KOPT-K1 (cell line): ENCODE measurements around the gene HSDL1.

ENCODE experiments used
- H3K27ac ChIP-seq: fragments of 200-600 bp; sonication (generic); 2 replicates; pipeline ENCODE4 v1.5.1; 2016; ENCODE audit warnings: antibody characterized with exemption, mild to moderate bottlenecking, low read depth, low read length; ENCODE audit not compliant: poor library complexity, severe bottlenecking
- H3K36me3 ChIP-seq: fragments of 200-600 bp; sonication (generic); 2 replicates; pipeline ENCODE4 v1.5.1; 2017; ENCODE audit warnings: antibody characterized with exemption, mild to moderate bottlenecking, low read length, moderate library complexity; ENCODE audit not compliant: insufficient read depth
- H3K9me3 ChIP-seq: fragments of 200-600 bp; sonication (generic); 2 replicates; pipeline ENCODE4 v1.5.1; 2017; ENCODE audit warnings: antibody characterized with exemption, low read length, mild to moderate bottlenecking; ENCODE audit not compliant: insufficient read depth, poor library complexity, severe bottlenecking

Gene HSDL1

DNA sequence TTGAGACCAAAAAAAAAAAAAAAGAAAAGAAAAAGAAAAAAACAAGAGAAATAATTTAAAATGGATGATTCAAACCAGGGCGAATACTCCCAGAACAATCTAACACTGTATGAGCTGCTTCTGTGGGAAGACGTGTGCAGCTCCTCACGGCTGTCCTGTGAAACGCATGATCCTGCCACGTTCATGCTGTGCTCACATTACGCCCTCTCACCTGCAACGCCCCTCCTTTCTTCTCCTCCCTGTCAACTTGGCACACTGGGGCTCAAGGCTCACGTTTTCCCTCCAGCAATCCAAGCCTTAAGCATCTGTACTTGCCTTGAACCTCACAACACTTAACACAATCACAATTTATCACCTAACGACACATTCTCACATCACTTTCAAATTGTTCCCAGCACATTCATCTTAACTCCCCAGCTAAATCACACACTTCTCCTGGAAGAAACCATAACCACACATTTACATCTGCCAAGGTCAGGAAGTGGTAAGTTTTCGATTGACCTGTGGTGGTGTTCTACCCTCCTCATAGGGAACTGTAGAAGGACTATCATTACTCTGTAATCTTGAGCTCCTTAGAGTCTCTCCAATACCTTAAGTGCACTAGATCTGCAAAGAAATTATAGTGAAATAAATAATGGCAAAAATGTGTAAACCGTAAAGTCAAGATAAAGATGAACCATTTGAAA is 57.4 kb downstream of the HSDL1 start:
- Histone ChIP-seq H3K36me3 (peaks cover 52% of the 10 kb centered on the region), H3K27ac (peak overlapping the region; percentile 90), H3K9me3 (no peaks in the 10 kb centered on the region)

DNA sequence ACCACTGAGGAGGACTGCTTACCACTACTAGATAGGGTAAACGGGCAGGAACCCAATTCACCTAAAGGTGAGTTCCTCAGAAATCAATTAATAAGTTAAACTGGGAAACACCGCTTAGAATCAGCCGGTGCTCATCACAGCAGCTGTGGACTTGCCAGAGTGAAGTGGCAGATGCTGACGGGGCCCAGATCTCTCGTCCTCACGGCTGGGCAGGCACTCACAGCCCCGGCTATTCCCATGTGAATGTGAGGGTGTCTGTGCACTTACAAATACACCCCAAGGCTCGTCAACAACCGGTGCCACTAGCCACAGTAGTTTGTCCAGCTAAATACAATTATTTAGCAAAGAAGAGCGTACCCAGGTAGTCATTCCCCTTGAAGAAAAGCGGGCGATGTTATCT is 58.0 kb downstream of the HSDL1 start:
- peaks cover 52% of the 10 kb centered on the region for H3K36me3 ChIP-seq
- no peaks in the 10 kb centered on the region for H3K9me3 ChIP-seq
- peak overlapping the region; percentile 90 for H3K27ac ChIP-seq

GRCh38 chr16:84086341-84086740 is 58.6 kb downstream of the HSDL1 start:
- Histone ChIP-seq H3K36me3 (peaks cover 56% of the 10 kb centered on the region), H3K27ac (peak overlapping the region; percentile 90), H3K9me3 (no peaks in the 10 kb centered on the region)

- Histone ChIP-seq H3K36me3 (peaks cover 56% of the 10 kb centered on the region), H3K27ac (peak overlapping the region; percentile 90), H3K9me3 (no peaks in the 10 kb centered on the region)
Observed at GRCh38 chr16:84085773-84086172, 59.2 kb downstream of the HSDL1 start.

GRCh38 chr16:84085271-84085667 is 59.7 kb downstream of the HSDL1 start:
- H3K36me3 ChIP-seq = peaks cover 58% of the 10 kb centered on the region

DNA sequence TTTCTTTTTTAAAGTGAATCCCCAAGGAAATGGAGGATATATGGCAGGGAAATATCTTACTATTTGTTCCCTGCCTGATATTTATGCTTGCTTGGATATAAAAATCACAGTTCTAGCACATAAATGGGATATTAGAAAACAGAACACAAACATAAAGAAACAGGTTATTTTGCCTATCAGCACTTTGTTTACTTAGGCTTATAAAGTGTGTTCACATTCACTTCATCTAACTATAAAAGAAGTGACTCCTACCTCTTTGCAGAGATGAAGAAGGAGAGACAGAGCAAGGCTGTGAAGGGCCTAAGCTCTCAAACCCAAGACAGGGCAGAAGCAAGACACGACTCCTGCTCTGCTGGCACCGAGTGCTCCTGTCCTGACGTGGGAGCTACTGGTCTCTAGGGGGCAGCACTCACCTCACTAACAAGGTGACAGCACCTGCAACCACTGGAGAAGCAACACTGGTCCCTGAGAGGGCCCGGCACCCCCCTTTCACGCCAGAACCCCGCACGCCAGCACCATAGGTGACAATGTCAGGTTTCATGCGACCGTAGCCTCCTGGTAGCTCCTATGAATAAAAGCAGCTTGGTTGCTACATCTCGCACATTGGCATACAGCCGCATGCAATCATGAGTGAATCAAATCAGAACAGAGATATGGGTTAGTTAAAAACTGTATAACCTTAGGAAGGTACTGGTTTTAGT is 60.3 kb downstream of the HSDL1 start:
- Histone ChIP-seq H3K9me3 (no peaks in the 10 kb centered on the region), H3K36me3 (peaks cover 64% of the 10 kb centered on the region), H3K27ac (peak overlapping the region; percentile 90)

More at GRCh38 chr16:84085271-84085667, 59.7 kb downstream of the HSDL1 start:
- Histone ChIP-seq H3K9me3 (no peaks in the 10 kb centered on the region), H3K27ac (peak overlapping the region; percentile 90)

GRCh38 chr16:84082835-84083569 is 62.0 kb downstream of the HSDL1 start:
- peak overlapping the region; percentile 3 for H3K27ac ChIP-seq
- H3K36me3 ChIP-seq = peaks cover 81% of the 10 kb centered on the region

GRCh38 chr16:84082110-84082509 is 62.9 kb downstream of the HSDL1 start:
- H3K9me3 ChIP-seq = no peaks in the 10 kb centered on the region
- H3K36me3 ChIP-seq = peaks cover 88% of the 10 kb centered on the region
- H3K27ac ChIP-seq = no peak overlapping the region

More at GRCh38 chr16:84082835-84083569, 62.0 kb downstream of the HSDL1 start:
- H3K9me3 ChIP-seq = no peaks in the 10 kb centered on the region

GRCh38 chr16:84081446-84081989 is 63.5 kb downstream of the HSDL1 start:
- no peaks in the 10 kb centered on the region for H3K9me3 ChIP-seq
- H3K36me3 ChIP-seq = peaks cover 88% of the 10 kb centered on the region
- no peak overlapping the region for H3K27ac ChIP-seq

GRCh38 chr16:84080813-84081212 is 64.2 kb downstream of the HSDL1 start:
- Histone ChIP-seq H3K27ac (no peak overlapping the region), H3K9me3 (no peaks in the 10 kb centered on the region), H3K36me3 (peaks cover 88% of the 10 kb centered on the region)

- H3K36me3 ChIP-seq = peaks cover 92% of the 10 kb centered on the region
- H3K9me3 ChIP-seq = no peaks in the 10 kb centered on the region
- no peak overlapping the region for H3K27ac ChIP-seq
Observed at GRCh38 chr16:84080378-84080777, 64.6 kb downstream of the HSDL1 start.

GRCh38 chr16:84079664-84080063 is 65.3 kb downstream of the HSDL1 start:
- peaks cover 98% of the 10 kb centered on the region for H3K36me3 ChIP-seq
- H3K27ac ChIP-seq = no peak overlapping the region

GRCh38 chr16:84075376-84075775 is 69.6 kb downstream of the HSDL1 start:
- Histone ChIP-seq H3K36me3 (peaks cover 100% of the 10 kb centered on the region), H3K27ac (no peak overlapping the region), H3K9me3 (no peaks in the 10 kb centered on the region)

More at GRCh38 chr16:84079664-84080063, 65.3 kb downstream of the HSDL1 start:
- H3K9me3 ChIP-seq = no peaks in the 10 kb centered on the region

DNA sequence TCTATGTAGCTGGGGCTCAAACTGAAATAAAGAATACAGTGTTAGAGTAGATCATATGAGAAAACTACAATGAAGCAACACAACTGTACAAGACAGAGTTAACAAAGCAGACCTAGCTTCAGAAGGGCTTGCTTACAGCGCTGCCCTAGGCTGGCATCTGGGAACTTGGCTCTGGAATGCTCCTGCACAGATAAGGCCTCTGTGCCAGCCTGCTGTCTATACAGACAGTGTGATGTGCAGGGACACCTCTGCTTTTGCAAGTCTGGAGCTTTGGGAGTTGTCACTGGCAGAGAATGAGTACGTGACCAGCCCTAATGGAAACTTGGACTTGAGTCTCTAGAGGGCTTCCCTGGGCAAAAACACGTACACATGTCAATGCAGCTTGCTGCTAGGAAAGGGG is 70.3 kb downstream of the HSDL1 start:
- Histone ChIP-seq H3K36me3 (peaks cover 100% of the 10 kb centered on the region), H3K9me3 (no peaks in the 10 kb centered on the region), H3K27ac (no peak overlapping the region)
